CD8-positive, alpha-beta memory T cell (primary cell): ENCODE results near the gene TEKT2. TPM values are rescaled to one million over a fixed set of nuclear protein-coding genes. Genes with fewer than 3 reads are reported as not detected.

Source experiments
- CTCF ChIA-PET: fragments of 350-600 bp; sonication (Branson Sonifier 250); formaldehyde crosslinking; loops from one replicate; lab custom pipeline; 2021; ENCODE audit warnings: antibody characterized with exemption; lab: Charles Lee
- POLR2A ChIA-PET: fragments of 350-600 bp; sonication (Branson Sonifier 250); formaldehyde crosslinking; loops from one replicate; lab custom pipeline; 2021; ENCODE audit warnings: antibody characterized with exemption; lab: Charles Lee
- DNase-seq, 5 donors: peaks; one replicate each; pipeline versions ENCODE4 v3.0.0 to v3.0.0-alpha.2; 2020 to 2022; ENCODE audit warnings: mixed read lengths in 1 of 5
- H3K27ac ChIP-seq: one replicate; pipeline ENCODE4 v1.7.0; 2013; ENCODE audit warnings: low read depth, mild to moderate bottlenecking, low read length, moderate library complexity
- H3K27me3 ChIP-seq: 2 replicates; pipeline ENCODE4 v1.7.0; 2013; ENCODE audit warnings: low read length, mild to moderate bottlenecking; ENCODE audit not compliant: insufficient read depth, poor library complexity, severe bottlenecking
- H3K36me3 ChIP-seq: 2 replicates; pipeline ENCODE4 v1.7.0; 2013; ENCODE audit warnings: mild to moderate bottlenecking, low read length, moderate library complexity; ENCODE audit not compliant: insufficient read depth
- H3K4me1 ChIP-seq: 2 replicates; pipeline ENCODE4 v1.7.0; 2013; ENCODE audit warnings: mild to moderate bottlenecking, low read length, moderate library complexity; ENCODE audit not compliant: insufficient read depth
- H3K4me3 ChIP-seq: 2 replicates; pipeline ENCODE4 v1.7.0; 2013; ENCODE audit warnings: mild to moderate bottlenecking, low read length
- H3K9me3 ChIP-seq: 2 replicates; pipeline ENCODE4 v1.7.0; 2013; ENCODE audit warnings: mild to moderate bottlenecking, low read length
- H3K27ac Mint-ChIP-seq, 8 donors: one replicate each; pipeline ENCODE4 v1.8.0; 2020 to 2021; ENCODE audit warnings: mixed read lengths in 8 of 8, mild to moderate bottlenecking in 6 of 8, inconsistent platforms in 3 of 8, moderate library complexity in 3 of 8
- H3K27me3 Mint-ChIP-seq, 2 donors: one replicate each; pipeline ENCODE4 v1.8.0; 2020 to 2021; ENCODE audit warnings: mixed read lengths in 2 of 2, mild to moderate bottlenecking in 1 of 2, moderate library complexity in 1 of 2
- H3K36me3 Mint-ChIP-seq, 3 donors: one replicate each; pipeline ENCODE4 v1.8.0; 2020 to 2021; ENCODE audit warnings: mixed read lengths in 3 of 3, inconsistent platforms in 1 of 3, mild to moderate bottlenecking in 1 of 3
- H3K4me1 Mint-ChIP-seq, 3 donors: one replicate each; pipeline ENCODE4 v1.8.0; 2020 to 2021; ENCODE audit warnings: mixed read lengths in 3 of 3, inconsistent platforms in 1 of 3, mild to moderate bottlenecking in 1 of 3
- H3K4me3 Mint-ChIP-seq, 7 donors: one replicate each; pipeline ENCODE4 v1.8.0; 2020 to 2021; ENCODE audit warnings: mixed read lengths in 7 of 7, mild to moderate bottlenecking in 6 of 7, moderate library complexity in 4 of 7, inconsistent platforms in 2 of 7
- H3K9me3 Mint-ChIP-seq, 5 donors: one replicate each; pipeline ENCODE4 v1.8.0; 2020 to 2022; ENCODE audit warnings: mixed read lengths in 5 of 5, mild to moderate bottlenecking in 3 of 5, moderate library complexity in 2 of 5, inconsistent platforms in 1 of 5
- polyA plus RNA-seq: library from polyadenylated mRNA; unstranded; fragments of 300-500 nt; fragmentation: Illumina TruSeq; gene quantifications from one replicate; pipeline ENCODE4 v1.2.3, GENCODE V29; 2021
- total RNA-seq, 2 experiments: library from RNA; stranded (reverse); gene quantifications; one replicate each; pipeline ENCODE4 v1.2.3, GENCODE V29; 2021

Gene TEKT2
- total and polyA plus RNA-seq, 3 experiments from 2014 or later: not detected

- H3K36me3 Mint-ChIP-seq: peaks cover 0 to 38% (median under 1%) of the 10 kb centered on the region in 3 donors
- Histone ChIP-seq H3K4me3 (peak within 1 kb of the TSS; percentile 55), H3K27ac (peak within 1 kb of the TSS; percentile 91), H3K4me1 (peaks cover 19% of the 10 kb centered on the region), H3K9me3 (no peaks in the 10 kb centered on the region), H3K36me3 (peaks cover 29% of the 10 kb centered on the region), H3K27me3 (no peaks in the 10 kb centered on the region)
- peak within 1 kb of the TSS; percentile 86 to 98 (median 93) for H3K4me3 Mint-ChIP-seq
- H3K9me3 Mint-ChIP-seq: no peaks in the 10 kb centered on the region
- ChIA-PET CTCF (interaction anchor here (0.9 to 1.2 kb wide), 3 partner anchors 46 to 206 kb away, joined by 3 read pairs; partner anchors contain the start of gene AGO1), POLR2A (interaction anchor here (1.0 to 1.3 kb wide), 4 partner anchors 56 to 158 kb away, joined by 4 to 9 read pairs (median 4); partner anchors contain the start of genes AGO3, THRAP3 and TRAPPC3)
- peak; percentile 86 to 93 (median 88) for DNase-seq
- H3K4me1 Mint-ChIP-seq: peaks cover 16 to 40% (median 18%) of the 10 kb centered on the region in 3 donors
- H3K27me3 Mint-ChIP-seq: peaks cover 11 to 23% of the 10 kb centered on the region in 2 donors
- peak within 1 kb of the TSS; percentile 88 to 99 (median 96) for H3K27ac Mint-ChIP-seq
These were observed 4.9 kb downstream of the TEKT2 start, which contains the start of gene ADPRS for GRCh38 chr1:36088577-36089392. Gene ADPRS, plus strand, starts transcription at chr1:36088892. Its CDS starts 13 bp downstream, at chr1:36088905.

- peak overlapping the region; percentile 86 to 98 (median 93) for H3K4me3 Mint-ChIP-seq
- H3K4me1 ChIP-seq: peaks cover 19% of the 10 kb centered on the region
- H3K9me3 ChIP-seq: no peaks in the 10 kb centered on the region
- H3K27me3 Mint-ChIP-seq: peaks cover 11 to 20% of the 10 kb centered on the region in 2 donors
- DNase-seq: no peak
- H3K9me3 Mint-ChIP-seq: no peaks in the 10 kb centered on the region
- H3K4me3 ChIP-seq: peak overlapping the region; percentile 55
- peaks cover 37% of the 10 kb centered on the region for H3K36me3 ChIP-seq
- ChIA-PET CTCF (interaction anchor here (0.9 to 1.2 kb wide), 3 partner anchors 45 to 207 kb away, joined by 3 read pairs; partner anchors contain the start of gene AGO1), POLR2A (interaction anchor here (1.0 to 1.3 kb wide), 4 partner anchors 55 to 159 kb away, joined by 4 to 9 read pairs (median 4); partner anchors contain the start of genes AGO3, THRAP3 and TRAPPC3)
- H3K4me1 Mint-ChIP-seq: peaks cover 16 to 40% (median 18%) of the 10 kb centered on the region in 3 donors
- H3K27ac ChIP-seq: peak overlapping the region; percentile 91
- H3K27me3 ChIP-seq: no peaks in the 10 kb centered on the region
- H3K36me3 Mint-ChIP-seq: peaks cover 0 to 45% (median 2%) of the 10 kb centered on the region in 3 donors
- peak overlapping the region; percentile 88 to 99 (median 96) for H3K27ac Mint-ChIP-seq
These were observed 5.7 kb downstream of the TEKT2 start for GRCh38 chr1:36089393-36090121.

- Mint-ChIP-seq H3K9me3 (no peaks in the 10 kb centered on the region), H3K4me1 (peaks cover 16 to 40% (median 18%) of the 10 kb centered on the region in 3 donors), H3K27me3 (peaks cover 8 to 9% of the 10 kb centered on the region in 2 donors), H3K27ac (peak overlapping the region in 4 of 8 donors; percentile 12 to 90 (median 62)), H3K36me3 (peaks cover 0 to 58% (median 2%) of the 10 kb centered on the region in 3 donors), H3K4me3 (peak overlapping the region in 2 of 7 donors; percentile 31 to 44)
- Histone ChIP-seq H3K9me3 (no peaks in the 10 kb centered on the region), H3K36me3 (peaks cover 50% of the 10 kb centered on the region), H3K4me3 (no peak overlapping the region), H3K27me3 (no peaks in the 10 kb centered on the region), H3K27ac (no peak overlapping the region), H3K4me1 (peaks cover 19% of the 10 kb centered on the region)
- ChIA-PET CTCF (interaction anchor here (1.0 kb wide), 1 partner anchor 38 kb away, joined by 4 read pairs; no protein-coding TSS in a partner anchor), POLR2A (no interaction called here)
- no peak for DNase-seq
These were observed 7.2 kb downstream of the TEKT2 start for GRCh38 chr1:36091141-36091540.

- H3K27ac ChIP-seq: no peak overlapping the region
- H3K9me3 Mint-ChIP-seq: no peaks in the 10 kb centered on the region
- no peak for DNase-seq
- H3K36me3 ChIP-seq: peaks cover 50% of the 10 kb centered on the region
- H3K4me3 Mint-ChIP-seq: peak overlapping the region in 4 of 7 donors; percentile 23 to 46 (median 38)
- H3K4me1 ChIP-seq: peaks cover 19% of the 10 kb centered on the region
- peaks cover 16 to 40% (median 18%) of the 10 kb centered on the region in 3 donors for H3K4me1 Mint-ChIP-seq
- peaks cover 0 to 64% (median 2%) of the 10 kb centered on the region in 3 donors for H3K36me3 Mint-ChIP-seq
- H3K27me3 ChIP-seq: no peaks in the 10 kb centered on the region
- H3K9me3 ChIP-seq: no peaks in the 10 kb centered on the region
- CTCF ChIA-PET: no interaction called here
- H3K27me3 Mint-ChIP-seq: peaks cover 3% of the 10 kb centered on the region in 2 donors
- peak overlapping the region in 5 of 8 donors; percentile 51 to 90 (median 68) for H3K27ac Mint-ChIP-seq
- no peak overlapping the region for H3K4me3 ChIP-seq
- POLR2A ChIA-PET: no interaction called here
These were observed 7.8 kb downstream of the TEKT2 start for GRCh38 chr1:36091698-36092097.

- Histone ChIP-seq H3K27me3 (no peaks in the 10 kb centered on the region), H3K4me3 (no peak overlapping the region), H3K4me1 (peaks cover 19% of the 10 kb centered on the region), H3K27ac (no peak overlapping the region), H3K9me3 (no peaks in the 10 kb centered on the region), H3K36me3 (peaks cover 50% of the 10 kb centered on the region)
- Mint-ChIP-seq H3K4me1 (peaks cover 14 to 37% (median 18%) of the 10 kb centered on the region in 3 donors), H3K9me3 (no peaks in the 10 kb centered on the region), H3K4me3 (peak overlapping the region in 1 of 7 donors; percentile 44), H3K36me3 (peaks cover 0 to 66% (median 2%) of the 10 kb centered on the region in 3 donors), H3K27ac (peak overlapping the region in 4 of 8 donors; percentile 50 to 95 (median 58)), H3K27me3 (peaks cover 0 to under 1% of the 10 kb centered on the region in 2 donors)
- no peak for DNase-seq
- CTCF ChIA-PET: interaction anchor here (1.4 kb wide), 1 partner anchor 43 kb away, joined by 5 read pairs; no protein-coding TSS in a partner anchor
- POLR2A ChIA-PET: no interaction called here
These were observed 8.4 kb downstream of the TEKT2 start for GRCh38 chr1:36092166-36092797.

- Mint-ChIP-seq H3K27ac (peak overlapping the region in 2 of 8 donors; percentile 54 to 61), H3K9me3 (no peaks in the 10 kb centered on the region), H3K36me3 (peaks cover 0 to 66% (median 2%) of the 10 kb centered on the region in 3 donors), H3K4me3 (peak overlapping the region in 1 of 7 donors; percentile 62), H3K27me3 (no peaks in the 10 kb centered on the region), H3K4me1 (peaks cover 14 to 37% (median 18%) of the 10 kb centered on the region in 3 donors)
- ChIA-PET POLR2A (no interaction called here), CTCF (interaction anchor here (1.4 kb wide), 1 partner anchor 42 kb away, joined by 5 read pairs; no protein-coding TSS in a partner anchor)
- H3K36me3 ChIP-seq: peaks cover 50% of the 10 kb centered on the region
- no peaks in the 10 kb centered on the region for H3K27me3 ChIP-seq
- no peak for DNase-seq
- peaks cover 19% of the 10 kb centered on the region for H3K4me1 ChIP-seq
- no peak overlapping the region for H3K27ac ChIP-seq
- no peaks in the 10 kb centered on the region for H3K9me3 ChIP-seq
- no peak overlapping the region for H3K4me3 ChIP-seq
These were observed 8.9 kb downstream of the TEKT2 start for GRCh38 chr1:36092798-36093185.

GRCh38 chr1:36093226-36093625, 9.3 kb downstream of the TEKT2 start:
- H3K4me1 ChIP-seq: peaks cover 14% of the 10 kb centered on the region
- Mint-ChIP-seq H3K36me3 (peaks cover 0 to 66% (median 2%) of the 10 kb centered on the region in 3 donors), H3K4me3 (peak overlapping the region in 1 of 7 donors; percentile 62), H3K27me3 (no peaks in the 10 kb centered on the region), H3K4me1 (peaks cover 14 to 35% (median 16%) of the 10 kb centered on the region in 3 donors), H3K9me3 (no peaks in the 10 kb centered on the region), H3K27ac (peak overlapping the region in 1 of 8 donors; percentile 2)
- H3K27me3 ChIP-seq: no peaks in the 10 kb centered on the region
- no peak overlapping the region for H3K27ac ChIP-seq
- peaks cover 50% of the 10 kb centered on the region for H3K36me3 ChIP-seq
- ChIA-PET CTCF (interaction anchor here (1.4 kb wide), 1 partner anchor 42 kb away, joined by 5 read pairs; no protein-coding TSS in a partner anchor), POLR2A (no interaction called here)
- DNase-seq: no peak
- no peaks in the 10 kb centered on the region for H3K9me3 ChIP-seq
- H3K4me3 ChIP-seq: no peak overlapping the region
